DND-41 (cell line): Measurements from ENCODE around the gene NEB.

Experiments used
- EZH2 ChIP-seq: IDR thresholded peaks from 3 replicates; pipeline ENCODE4 v1.6.1; 2012; ENCODE audit warnings: borderline replicate concordance, low read depth, mild to moderate bottlenecking, moderate library complexity, low read length, inconsistent platforms; ENCODE audit not compliant: severe bottlenecking
- TF ChIP-seq, protein P1 (sequence below): IDR thresholded peaks from 2 replicates; pipeline ENCODE4 v1.5.1; 2012; ENCODE audit warnings: borderline replicate concordance, low read length, moderate library complexity, mild to moderate bottlenecking; ENCODE audit not compliant: poor library complexity, severe bottlenecking; ENCODE audit errors: extremely low read depth

DNA sequence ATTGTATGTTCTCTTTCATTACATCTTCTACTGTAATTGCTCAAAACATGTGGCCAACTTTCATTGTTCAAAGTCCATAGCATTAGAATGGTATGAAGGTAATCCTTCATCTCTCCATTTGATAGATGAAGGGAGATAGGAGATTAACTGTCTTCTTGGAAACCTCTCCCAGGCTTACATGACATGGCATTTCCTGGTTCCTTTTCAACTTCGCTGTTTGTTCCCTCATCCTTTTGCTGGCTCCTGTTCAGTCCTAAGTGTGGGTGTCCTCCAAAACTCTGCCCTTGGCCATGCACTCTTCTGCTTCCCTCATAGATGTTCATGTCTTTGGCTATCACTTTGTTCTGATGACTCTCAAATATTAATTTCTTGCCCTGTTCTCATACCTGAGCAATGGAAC, 13.8 kb downstream of the NEB start:
- TF ChIP-seq, protein P1, sequence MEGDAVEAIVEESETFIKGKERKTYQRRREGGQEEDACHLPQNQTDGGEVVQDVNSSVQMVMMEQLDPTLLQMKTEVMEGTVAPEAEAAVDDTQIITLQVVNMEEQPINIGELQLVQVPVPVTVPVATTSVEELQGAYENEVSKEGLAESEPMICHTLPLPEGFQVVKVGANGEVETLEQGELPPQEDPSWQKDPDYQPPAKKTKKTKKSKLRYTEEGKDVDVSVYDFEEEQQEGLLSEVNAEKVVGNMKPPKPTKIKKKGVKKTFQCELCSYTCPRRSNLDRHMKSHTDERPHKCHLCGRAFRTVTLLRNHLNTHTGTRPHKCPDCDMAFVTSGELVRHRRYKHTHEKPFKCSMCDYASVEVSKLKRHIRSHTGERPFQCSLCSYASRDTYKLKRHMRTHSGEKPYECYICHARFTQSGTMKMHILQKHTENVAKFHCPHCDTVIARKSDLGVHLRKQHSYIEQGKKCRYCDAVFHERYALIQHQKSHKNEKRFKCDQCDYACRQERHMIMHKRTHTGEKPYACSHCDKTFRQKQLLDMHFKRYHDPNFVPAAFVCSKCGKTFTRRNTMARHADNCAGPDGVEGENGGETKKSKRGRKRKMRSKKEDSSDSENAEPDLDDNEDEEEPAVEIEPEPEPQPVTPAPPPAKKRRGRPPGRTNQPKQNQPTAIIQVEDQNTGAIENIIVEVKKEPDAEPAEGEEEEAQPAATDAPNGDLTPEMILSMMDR: no peak
- TF ChIP-seq EZH2: no peak
